Stimulated activated CD8-positive, alpha-beta memory T cell treated with anti-CD3 and anti-CD28 coated beads, Interleukin-12 subunit alpha, Interleukin-12 subunit beta, amount 100 ng/mL, for 4 hours (primary cell): ENCODE results near the gene KATNAL1.
A peak's percentile ranks its signal among the peaks of the same experiment; 100 is the strongest.

ENCODE experiments used
- DNase-seq: peaks from one replicate; pipeline ENCODE4 v3.0.0-alpha.2; 2020; ENCODE audit warnings: low read depth

The KATNAL1 gene

GRCh38 chr13:30307194-30307970, at the start of gene KATNAL1:
Gene KATNAL1 (minus strand): TSS chr13:30307551. CDS start chr13:30283777, 23,774 bp downstream.
- DNase-seq = peak; percentile 59

- no peak for DNase-seq
These were observed 48.5 kb upstream of the KATNAL1 start for GRCh38 chr13:30355839-30356238.

DNA sequence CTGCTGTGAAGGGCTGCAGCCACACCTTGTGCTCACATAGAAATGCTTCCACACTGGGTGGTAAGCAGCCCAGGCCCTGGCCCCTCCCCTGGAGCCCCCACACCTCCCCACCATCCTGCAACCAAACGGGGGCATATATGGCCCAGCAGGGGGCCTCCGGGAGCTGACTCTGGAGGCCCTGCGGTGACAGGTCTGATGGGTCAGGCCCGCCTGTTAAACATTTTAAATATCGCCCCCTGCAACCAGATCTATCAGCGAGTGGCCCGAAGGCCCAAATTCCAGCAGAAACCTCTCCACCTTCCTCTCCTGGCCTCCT, 48.0 kb upstream of the KATNAL1 start:
- peak; percentile 25 for DNase-seq

DNA sequence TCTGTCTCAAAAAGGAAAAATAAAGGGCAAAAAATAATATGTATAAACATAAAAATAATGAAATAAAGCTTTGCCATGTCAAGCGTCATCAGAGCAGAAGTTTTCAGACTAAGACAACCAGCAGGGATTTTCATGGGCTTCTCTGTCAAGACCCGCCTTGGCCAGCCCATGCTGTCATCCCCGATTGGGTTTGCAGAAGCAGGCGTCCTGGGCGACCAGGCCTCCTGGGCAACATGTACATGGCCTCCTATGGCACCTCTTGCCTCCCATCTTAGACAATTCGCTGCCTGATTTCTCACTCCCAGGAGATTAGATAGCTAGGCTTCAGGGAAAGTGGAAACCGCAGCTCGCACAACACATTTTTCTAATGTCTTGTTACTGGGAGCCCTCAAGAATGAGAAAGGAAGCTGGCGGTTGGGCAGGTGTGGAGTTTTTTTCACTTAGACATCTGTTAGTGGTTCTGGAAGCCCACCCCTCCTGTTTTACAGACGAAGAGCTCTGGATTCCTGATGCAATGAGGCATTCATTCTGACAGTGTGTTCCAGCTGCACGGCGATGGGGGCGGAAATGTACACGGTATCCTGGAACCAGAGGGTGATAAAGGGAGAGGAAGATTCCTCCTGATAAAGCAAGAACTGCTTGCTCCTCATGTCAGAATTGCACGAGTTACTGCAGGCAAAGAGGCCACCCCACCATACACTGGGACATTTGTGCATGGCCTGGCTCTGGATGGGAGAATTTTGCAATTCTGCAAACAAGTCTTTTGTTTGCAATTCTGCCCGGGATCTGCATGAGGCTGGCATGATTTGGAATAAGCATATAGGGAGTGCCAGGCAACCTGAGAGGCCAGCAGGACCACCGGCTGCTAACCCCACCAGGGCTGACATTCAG, 47.4 kb upstream of the KATNAL1 start:
- DNase-seq = no peak

- no peak for DNase-seq
These were observed 46.3 kb upstream of the KATNAL1 start for GRCh38 chr13:30353471-30354215.

- no peak for DNase-seq
These were observed 45.7 kb upstream of the KATNAL1 start for GRCh38 chr13:30353060-30353459.

GRCh38 chr13:30352121-30352520, 44.8 kb upstream of the KATNAL1 start:
- no peak for DNase-seq

DNA sequence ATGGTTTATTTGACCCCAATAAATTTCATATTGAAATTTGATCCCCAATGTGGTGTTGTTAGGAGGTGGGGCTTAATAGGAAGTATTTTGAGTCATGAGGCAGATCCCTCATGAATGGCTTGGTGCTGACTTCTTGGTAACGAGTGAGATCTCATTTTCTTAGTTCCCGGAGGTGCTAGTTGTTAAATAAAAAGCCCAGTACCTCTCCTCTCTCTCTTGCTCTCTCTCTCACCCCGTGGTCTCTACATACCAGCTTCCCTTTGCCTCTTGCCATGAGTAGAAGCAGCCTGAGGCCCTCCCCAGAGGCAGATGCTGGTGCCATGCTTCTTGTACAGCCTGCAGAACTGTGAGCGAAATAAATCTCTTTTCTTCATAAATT, 39.4 kb upstream of the KATNAL1 start:
- DNase-seq = no peak

- peak; percentile 36 for DNase-seq
These were observed 38.9 kb upstream of the KATNAL1 start for GRCh38 chr13:30346153-30346788.

GRCh38 chr13:30345426-30346100, 38.2 kb upstream of the KATNAL1 start:
- no peak for DNase-seq

DNA sequence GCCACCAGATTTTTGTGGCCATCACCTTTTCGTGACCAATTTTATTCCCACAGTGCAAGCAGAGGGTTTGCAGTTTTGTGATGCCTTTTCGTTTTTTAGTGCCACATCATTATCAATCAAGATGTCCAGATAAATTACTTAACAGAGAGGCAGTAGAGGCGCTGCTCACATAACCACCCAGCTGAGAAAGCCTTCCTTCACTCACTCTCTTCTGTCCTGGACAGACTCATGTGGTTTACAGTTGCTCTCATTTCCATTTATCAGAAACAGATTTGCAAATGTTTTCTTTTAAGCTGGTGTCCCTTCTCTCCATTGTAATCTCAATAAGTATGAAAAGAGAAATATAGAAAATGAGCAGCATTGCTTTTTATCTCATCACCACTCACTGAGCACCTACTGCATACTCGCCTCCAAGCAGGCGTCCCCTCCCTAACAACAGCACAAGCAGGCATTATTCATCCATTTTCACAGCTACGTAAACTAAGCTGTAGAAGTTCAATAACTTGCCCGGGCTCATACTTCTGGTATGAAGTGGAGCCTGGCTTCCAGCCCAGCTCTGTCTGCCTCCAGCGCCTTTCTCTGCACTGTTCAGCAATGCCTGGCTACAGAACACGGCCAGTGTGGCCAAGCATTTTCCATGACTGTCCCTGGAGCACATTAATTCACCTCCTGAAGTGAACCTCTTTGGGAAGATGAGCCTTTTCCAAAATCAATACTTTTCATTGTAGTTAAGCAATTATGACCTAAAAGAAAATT, 34.6 kb upstream of the KATNAL1 start:
- no peak for DNase-seq

DNA sequence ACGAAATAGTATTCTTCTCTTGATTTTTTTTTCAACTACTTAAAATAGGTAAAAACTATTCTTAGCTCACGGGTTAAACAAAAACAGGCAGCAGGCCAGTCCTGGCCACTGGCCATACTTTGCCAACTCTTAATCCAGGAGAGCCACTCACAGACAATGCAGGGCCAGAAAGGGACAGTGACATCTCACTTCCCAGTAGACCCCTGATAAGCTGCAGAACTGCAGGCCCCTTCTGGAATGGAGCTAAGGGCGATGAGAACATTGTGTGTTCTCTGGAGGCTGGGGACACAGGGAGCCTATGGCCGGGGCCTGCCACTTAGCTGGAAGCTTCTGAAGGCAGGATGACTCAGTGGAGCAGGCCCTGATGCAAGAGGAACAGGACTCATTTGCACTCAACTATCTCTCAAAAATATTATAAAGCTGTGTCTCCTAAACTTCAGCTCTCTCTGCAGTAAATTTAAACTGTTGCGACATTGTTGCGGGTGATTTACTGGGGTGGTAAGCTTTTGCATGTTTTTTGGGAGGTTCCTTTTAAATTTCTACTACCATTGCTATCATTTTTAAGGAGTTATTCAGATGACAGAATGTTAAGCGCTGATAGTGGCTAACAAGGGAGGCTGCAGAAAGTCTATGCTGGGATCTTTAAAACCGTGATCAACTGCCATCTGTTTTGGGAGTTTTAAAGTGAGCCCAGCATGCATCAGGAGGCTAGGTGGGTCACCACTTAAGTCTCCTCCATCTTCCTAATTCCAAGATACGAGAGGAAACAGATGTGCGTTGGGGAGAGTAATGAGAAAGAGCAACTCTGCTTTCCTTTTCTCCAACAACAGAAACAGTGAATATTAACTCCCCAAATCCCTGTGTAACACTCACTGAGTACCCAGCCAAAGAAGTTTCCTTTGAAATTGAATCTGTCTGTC, 33.2 kb upstream of the KATNAL1 start:
- DNase-seq = no peak

GRCh38 chr13:30339738-30340330, 32.5 kb upstream of the KATNAL1 start:
- DNase-seq = no peak

- no peak for DNase-seq
These were observed 31.6 kb upstream of the KATNAL1 start for GRCh38 chr13:30338952-30339351.

GRCh38 chr13:30338331-30338851, 31.0 kb upstream of the KATNAL1 start:
- no peak for DNase-seq

DNA sequence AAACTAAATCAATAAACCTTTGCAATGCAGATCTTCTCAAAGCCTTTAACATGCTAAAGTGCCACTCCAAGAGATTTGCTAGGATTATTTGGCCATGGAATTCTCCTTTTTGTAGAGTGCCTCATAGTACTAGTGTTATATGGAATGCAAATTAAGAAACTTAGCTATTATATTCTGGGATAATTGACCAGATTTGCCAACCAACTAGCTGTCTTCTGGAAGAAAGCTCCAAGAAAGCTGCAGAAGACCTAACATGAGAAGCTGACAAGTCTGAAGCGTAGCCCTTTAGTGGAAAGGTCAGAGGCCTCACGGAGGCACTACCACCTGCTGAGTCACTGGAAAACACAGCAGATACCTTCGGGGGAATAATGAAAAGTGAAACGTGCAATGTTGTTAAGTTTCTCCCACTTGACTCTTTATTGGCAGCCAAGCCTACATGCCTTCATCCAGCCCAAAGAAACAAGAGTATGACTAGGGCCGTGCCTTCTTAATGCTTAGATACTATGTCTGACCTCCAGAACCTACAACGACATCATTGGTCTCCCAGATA, 29.8 kb upstream of the KATNAL1 start:
- DNase-seq = no peak

DNA sequence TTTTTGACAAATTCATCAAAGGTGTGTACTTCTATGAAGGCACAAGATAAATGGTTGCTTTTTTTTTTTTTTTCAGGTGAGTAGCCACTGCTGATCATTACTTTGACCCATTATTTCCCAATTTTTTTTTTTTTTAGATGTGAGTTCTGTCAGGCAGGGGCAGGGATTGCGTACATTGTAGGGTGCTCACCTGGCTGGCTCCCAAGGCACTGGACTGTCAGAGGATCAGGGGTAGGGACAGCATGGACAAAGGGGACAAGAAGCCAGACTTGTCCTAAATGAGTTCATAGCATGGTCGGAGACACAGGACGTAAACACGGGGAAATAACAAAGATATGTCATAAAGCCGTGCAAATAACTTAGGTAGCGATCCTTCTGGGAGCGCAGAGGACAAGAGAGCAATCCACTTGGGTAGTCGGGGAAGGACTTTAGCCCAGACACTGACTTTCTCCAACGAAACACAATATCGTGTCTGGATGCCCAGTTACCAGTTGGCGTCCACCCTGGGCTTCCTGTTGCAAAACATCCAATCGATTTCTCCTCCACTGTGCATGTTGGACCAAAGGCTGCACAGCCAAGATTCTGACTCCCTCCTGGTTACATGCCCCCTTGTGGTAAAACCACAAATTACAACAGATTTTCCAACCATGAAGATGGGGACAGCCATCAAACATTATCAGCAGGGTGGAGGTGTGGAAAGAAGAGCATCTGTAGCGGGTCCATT, 27.5 kb upstream of the KATNAL1 start:
- DNase-seq = no peak

GRCh38 chr13:30333616-30334015, 26.3 kb upstream of the KATNAL1 start:
- no peak for DNase-seq
